Measurements from ENCODE around the gene SLC28A3. TPM values are rescaled to one million over a fixed set of nuclear protein-coding genes. Genes with fewer than 3 reads are reported as not detected.
"Not testable (repeated sequence)": the region's sequence is repeated elsewhere in the genome, so short reads cannot be mapped to it uniquely, and the experiment has no call there.

Gene SLC28A3, protein sequence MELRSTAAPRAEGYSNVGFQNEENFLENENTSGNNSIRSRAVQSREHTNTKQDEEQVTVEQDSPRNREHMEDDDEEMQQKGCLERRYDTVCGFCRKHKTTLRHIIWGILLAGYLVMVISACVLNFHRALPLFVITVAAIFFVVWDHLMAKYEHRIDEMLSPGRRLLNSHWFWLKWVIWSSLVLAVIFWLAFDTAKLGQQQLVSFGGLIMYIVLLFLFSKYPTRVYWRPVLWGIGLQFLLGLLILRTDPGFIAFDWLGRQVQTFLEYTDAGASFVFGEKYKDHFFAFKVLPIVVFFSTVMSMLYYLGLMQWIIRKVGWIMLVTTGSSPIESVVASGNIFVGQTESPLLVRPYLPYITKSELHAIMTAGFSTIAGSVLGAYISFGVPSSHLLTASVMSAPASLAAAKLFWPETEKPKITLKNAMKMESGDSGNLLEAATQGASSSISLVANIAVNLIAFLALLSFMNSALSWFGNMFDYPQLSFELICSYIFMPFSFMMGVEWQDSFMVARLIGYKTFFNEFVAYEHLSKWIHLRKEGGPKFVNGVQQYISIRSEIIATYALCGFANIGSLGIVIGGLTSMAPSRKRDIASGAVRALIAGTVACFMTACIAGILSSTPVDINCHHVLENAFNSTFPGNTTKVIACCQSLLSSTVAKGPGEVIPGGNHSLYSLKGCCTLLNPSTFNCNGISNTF
- total RNA-seq (not detected), polyA plus RNA-seq (not detected)

DNA sequence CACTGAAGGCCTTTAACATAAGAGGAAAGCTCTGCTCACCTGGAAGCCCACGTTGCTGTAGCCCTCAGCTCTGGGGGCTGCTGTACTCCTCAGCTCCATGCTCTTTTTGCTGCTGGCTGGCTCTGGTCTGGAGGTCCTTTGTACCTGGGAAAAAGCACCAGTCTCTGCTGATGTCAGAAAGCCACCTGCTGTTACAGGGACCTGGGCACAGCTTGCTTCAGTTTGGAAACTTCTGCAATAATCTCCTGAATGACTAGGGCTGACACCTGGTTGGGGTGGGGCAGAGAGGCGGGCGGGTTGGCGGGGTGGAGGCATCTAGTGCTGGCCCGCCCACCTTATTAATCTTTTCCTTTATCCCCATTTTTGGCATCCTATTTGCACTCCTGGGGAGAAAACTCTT is at the start of gene SLC28A3:
TSS of gene SLC28A3 (minus strand) at position 224 of the 400 bp plus-strand sequence. CDS start at position 99, 125 bp downstream.
- H3K9me3 Mint-ChIP-seq: peaks cover 0 to 4% (median 0%) of the 10 kb centered on the region in 7 donors
- H3K27me3 ChIP-seq (ENCODE audit: control insufficient read depth, insufficient read depth, low read length): no peaks in the 10 kb centered on the region
- DNase-seq (no peak), ATAC-seq (ENCODE audit: low read depth in 2 of 2) (no peak)
- H3K4me1 Mint-ChIP-seq: no peaks in the 10 kb centered on the region
- H3K27ac Mint-ChIP-seq: no peak within 1 kb of the TSS
- no peak within 1 kb of the TSS for H3K4me3 ChIP-seq (ENCODE audit: low read depth, low read length)
- no peaks in the 10 kb centered on the region for H3K4me1 ChIP-seq (ENCODE audit: control insufficient read depth, insufficient read depth, low read length, poor library complexity, severe bottlenecking)
- no peaks in the 10 kb centered on the region for H3K36me3 Mint-ChIP-seq
- H3K36me3 ChIP-seq (ENCODE audit: control insufficient read depth, insufficient read depth, low read length): no peaks in the 10 kb centered on the region
- peaks cover 5% of the 10 kb centered on the region for H3K27me3 Mint-ChIP-seq
- no peaks in the 10 kb centered on the region for H3K9me3 ChIP-seq (ENCODE audit: control insufficient read depth in 2 of 2, low read length in 2 of 2)
- H3K27ac ChIP-seq (ENCODE audit: insufficient read depth, low read length, poor library complexity, severe bottlenecking): no peak within 1 kb of the TSS
- no peak within 1 kb of the TSS for H3K4me3 Mint-ChIP-seq

DNA sequence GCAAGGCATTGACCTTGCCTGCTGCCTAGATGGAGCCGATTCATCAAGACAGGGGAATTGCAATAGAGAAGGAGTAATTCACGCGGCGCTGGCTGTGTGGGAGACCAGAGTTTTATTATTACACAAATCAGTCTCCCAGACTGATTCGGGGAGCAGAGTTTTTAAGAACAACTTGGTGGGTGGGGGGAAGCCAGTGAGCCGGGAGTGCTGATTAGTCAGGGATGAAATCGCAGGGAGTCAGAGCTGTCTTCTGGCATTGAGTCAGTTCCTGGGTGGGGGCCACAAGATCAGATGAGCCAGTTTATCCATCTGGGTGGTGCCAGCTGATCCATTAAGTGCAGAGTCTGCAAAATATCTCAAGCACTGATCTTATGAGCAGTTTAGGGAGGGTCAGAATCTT is 49.7 kb upstream of the SLC28A3 start:
- not testable (repeated sequence) for H3K27ac Mint-ChIP-seq; H3K4me3 Mint-ChIP-seq; DNase-seq; H3K4me3 ChIP-seq (ENCODE audit: low read depth, low read length); ATAC-seq (ENCODE audit: low read depth in 2 of 2); H3K27me3 Mint-ChIP-seq; H3K9me3 Mint-ChIP-seq; H3K27me3 ChIP-seq (ENCODE audit: control insufficient read depth, insufficient read depth, low read length); H3K36me3 Mint-ChIP-seq; H3K9me3 ChIP-seq (ENCODE audit: control insufficient read depth in 2 of 2, low read length in 2 of 2); H3K4me1 Mint-ChIP-seq; H3K36me3 ChIP-seq (ENCODE audit: control insufficient read depth, insufficient read depth, low read length); H3K4me1 ChIP-seq (ENCODE audit: control insufficient read depth, insufficient read depth, low read length, poor library complexity, severe bottlenecking); H3K27ac ChIP-seq (ENCODE audit: insufficient read depth, low read length, poor library complexity, severe bottlenecking)

DNA sequence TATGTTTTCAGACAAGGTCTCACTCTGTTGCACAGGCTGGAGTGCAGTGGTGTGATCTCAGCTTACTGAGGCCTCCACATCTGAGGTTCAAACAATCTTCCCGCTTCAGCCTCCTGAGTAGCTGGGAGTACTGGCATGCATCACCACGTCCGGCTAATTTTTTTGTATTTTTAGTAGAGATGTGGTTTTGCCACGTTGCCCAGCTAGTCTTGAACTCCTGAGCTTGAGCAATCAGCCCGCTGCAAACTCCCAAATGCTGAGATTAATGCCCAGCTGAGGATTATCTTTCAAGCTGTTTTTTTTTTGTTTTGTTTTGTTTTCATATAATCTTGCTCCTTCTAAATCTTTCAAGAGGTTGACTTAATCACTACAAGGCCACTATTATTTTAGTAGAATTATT is 47.3 kb upstream of the SLC28A3 start:
- Histone ChIP-seq H3K27ac (ENCODE audit: insufficient read depth, low read length, poor library complexity, severe bottlenecking) (no peak overlapping the region), H3K4me3 (ENCODE audit: low read depth, low read length) (no peak overlapping the region), H3K36me3 (ENCODE audit: control insufficient read depth, insufficient read depth, low read length) (no peaks in the 10 kb centered on the region), H3K4me1 (ENCODE audit: control insufficient read depth, insufficient read depth, low read length, poor library complexity, severe bottlenecking) (no peaks in the 10 kb centered on the region), H3K27me3 (ENCODE audit: control insufficient read depth, insufficient read depth, low read length) (no peaks in the 10 kb centered on the region), H3K9me3 (ENCODE audit: control insufficient read depth in 2 of 2, low read length in 2 of 2) (no peaks in the 10 kb centered on the region)
- ATAC-seq (ENCODE audit: low read depth in 2 of 2): no peak
- Mint-ChIP-seq H3K36me3 (no peaks in the 10 kb centered on the region), H3K27me3 (peaks cover 4% of the 10 kb centered on the region), H3K27ac (no peak overlapping the region), H3K4me3 (no peak overlapping the region), H3K4me1 (no peaks in the 10 kb centered on the region), H3K9me3 (no peaks in the 10 kb centered on the region)
- DNase-seq: no peak

DNA sequence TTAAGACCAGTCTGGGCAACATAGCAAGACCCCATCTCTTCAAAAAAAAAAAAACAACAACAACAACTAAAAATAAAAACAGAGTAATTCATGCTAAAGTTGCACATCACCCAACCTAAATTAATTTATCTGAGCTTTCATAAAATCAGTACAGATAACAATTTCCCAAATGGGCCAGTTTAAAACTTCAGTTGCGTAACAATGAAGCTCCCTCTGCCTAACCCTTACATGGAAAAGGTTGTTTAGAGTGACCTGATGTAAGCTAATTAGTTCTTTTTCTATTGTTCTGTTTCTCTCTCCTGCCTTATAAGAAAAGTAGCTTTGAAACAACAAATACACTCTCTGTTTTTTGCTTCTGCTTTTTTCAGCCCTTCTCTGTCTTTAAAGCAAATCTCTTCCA is 46.2 kb upstream of the SLC28A3 start:
- Histone ChIP-seq H3K27me3 (ENCODE audit: control insufficient read depth, insufficient read depth, low read length) (no peaks in the 10 kb centered on the region), H3K9me3 (ENCODE audit: control insufficient read depth in 2 of 2, low read length in 2 of 2) (no peaks in the 10 kb centered on the region), H3K36me3 (ENCODE audit: control insufficient read depth, insufficient read depth, low read length) (no peaks in the 10 kb centered on the region), H3K27ac (ENCODE audit: insufficient read depth, low read length, poor library complexity, severe bottlenecking) (no peak overlapping the region), H3K4me1 (ENCODE audit: control insufficient read depth, insufficient read depth, low read length, poor library complexity, severe bottlenecking) (no peaks in the 10 kb centered on the region), H3K4me3 (ENCODE audit: low read depth, low read length) (no peak overlapping the region)
- Mint-ChIP-seq H3K4me1 (no peaks in the 10 kb centered on the region), H3K4me3 (no peak overlapping the region), H3K27ac (no peak overlapping the region), H3K9me3 (no peaks in the 10 kb centered on the region), H3K27me3 (no peaks in the 10 kb centered on the region), H3K36me3 (no peaks in the 10 kb centered on the region)
- ATAC-seq (ENCODE audit: low read depth in 2 of 2) (no peak), DNase-seq (no peak)

DNA sequence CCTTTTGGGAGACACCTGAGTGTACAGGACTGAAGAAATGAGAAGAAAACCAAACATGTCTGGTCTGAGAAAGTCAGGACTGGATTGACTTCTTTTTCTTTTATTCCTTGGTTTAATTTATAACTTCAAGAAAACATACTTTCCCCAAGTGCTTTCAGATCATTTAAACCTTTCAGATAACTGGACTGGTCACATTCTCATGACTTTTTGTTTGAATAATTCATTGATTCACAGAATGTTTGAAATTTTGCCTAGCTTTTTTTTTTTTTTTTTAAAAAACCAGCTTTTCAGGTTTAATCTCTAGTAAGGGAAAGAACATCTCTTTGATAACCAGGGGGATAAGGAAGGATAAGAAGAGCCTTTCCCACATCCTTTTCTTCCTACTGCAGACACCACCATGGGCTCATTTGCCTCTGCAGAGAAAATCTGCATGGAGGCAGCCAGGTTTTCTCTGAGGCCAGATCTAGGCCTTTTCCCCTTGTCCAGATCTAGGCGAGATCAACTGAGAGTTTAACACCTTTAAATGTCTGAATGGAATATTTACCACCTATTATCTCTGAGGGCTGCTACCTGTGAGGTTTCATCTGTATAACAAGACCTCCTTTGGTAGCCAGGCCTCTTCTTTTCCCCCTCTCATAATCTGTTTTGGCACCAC is 45.0 kb upstream of the SLC28A3 start:
- H3K27ac ChIP-seq (ENCODE audit: insufficient read depth, low read length, poor library complexity, severe bottlenecking): no peak overlapping the region
- H3K27me3 ChIP-seq (ENCODE audit: control insufficient read depth, insufficient read depth, low read length): no peaks in the 10 kb centered on the region
- H3K27ac Mint-ChIP-seq: no peak overlapping the region
- no peak overlapping the region for H3K4me3 Mint-ChIP-seq
- no peaks in the 10 kb centered on the region for H3K4me1 Mint-ChIP-seq
- no peak overlapping the region for H3K4me3 ChIP-seq (ENCODE audit: low read depth, low read length)
- no peak for DNase-seq
- no peak for ATAC-seq (ENCODE audit: low read depth in 2 of 2)
- H3K36me3 ChIP-seq (ENCODE audit: control insufficient read depth, insufficient read depth, low read length): no peaks in the 10 kb centered on the region
- H3K9me3 ChIP-seq (ENCODE audit: control insufficient read depth in 2 of 2, low read length in 2 of 2): no peaks in the 10 kb centered on the region
- no peaks in the 10 kb centered on the region for H3K27me3 Mint-ChIP-seq
- H3K9me3 Mint-ChIP-seq: no peaks in the 10 kb centered on the region
- H3K4me1 ChIP-seq (ENCODE audit: control insufficient read depth, insufficient read depth, low read length, poor library complexity, severe bottlenecking): no peaks in the 10 kb centered on the region
- H3K36me3 Mint-ChIP-seq: no peaks in the 10 kb centered on the region

DNA sequence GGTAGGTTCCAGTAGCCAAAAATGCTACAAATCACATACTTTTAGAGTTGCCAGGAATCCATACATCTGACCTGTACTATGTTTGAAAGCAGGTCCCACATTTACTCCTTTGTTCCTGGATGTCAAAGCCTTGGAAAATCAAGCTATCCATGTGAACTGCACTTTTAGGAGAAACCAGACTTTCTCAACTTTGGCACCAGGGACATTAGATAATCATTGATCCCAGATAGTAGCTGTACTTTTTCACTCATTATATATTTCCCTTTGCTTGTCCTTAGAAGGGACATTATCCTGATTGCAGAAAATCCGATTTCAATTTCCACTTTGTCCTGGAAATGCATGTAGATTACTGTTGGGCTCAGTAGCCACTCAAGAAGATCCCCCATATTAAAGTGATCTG is 44.1 kb upstream of the SLC28A3 start:
- H3K4me3 ChIP-seq (ENCODE audit: low read depth, low read length): no peak overlapping the region
- no peaks in the 10 kb centered on the region for H3K36me3 ChIP-seq (ENCODE audit: control insufficient read depth, insufficient read depth, low read length)
- no peaks in the 10 kb centered on the region for H3K36me3 Mint-ChIP-seq
- no peaks in the 10 kb centered on the region for H3K9me3 Mint-ChIP-seq
- no peak overlapping the region for H3K27ac Mint-ChIP-seq
- ATAC-seq (ENCODE audit: low read depth in 2 of 2) (no peak), DNase-seq (no peak)
- no peak overlapping the region for H3K4me3 Mint-ChIP-seq
- H3K4me1 ChIP-seq (ENCODE audit: control insufficient read depth, insufficient read depth, low read length, poor library complexity, severe bottlenecking): no peaks in the 10 kb centered on the region
- no peaks in the 10 kb centered on the region for H3K9me3 ChIP-seq (ENCODE audit: control insufficient read depth in 2 of 2, low read length in 2 of 2)
- H3K4me1 Mint-ChIP-seq: no peaks in the 10 kb centered on the region
- no peaks in the 10 kb centered on the region for H3K27me3 Mint-ChIP-seq
- H3K27ac ChIP-seq (ENCODE audit: insufficient read depth, low read length, poor library complexity, severe bottlenecking): no peak overlapping the region
- no peaks in the 10 kb centered on the region for H3K27me3 ChIP-seq (ENCODE audit: control insufficient read depth, insufficient read depth, low read length)

DNA sequence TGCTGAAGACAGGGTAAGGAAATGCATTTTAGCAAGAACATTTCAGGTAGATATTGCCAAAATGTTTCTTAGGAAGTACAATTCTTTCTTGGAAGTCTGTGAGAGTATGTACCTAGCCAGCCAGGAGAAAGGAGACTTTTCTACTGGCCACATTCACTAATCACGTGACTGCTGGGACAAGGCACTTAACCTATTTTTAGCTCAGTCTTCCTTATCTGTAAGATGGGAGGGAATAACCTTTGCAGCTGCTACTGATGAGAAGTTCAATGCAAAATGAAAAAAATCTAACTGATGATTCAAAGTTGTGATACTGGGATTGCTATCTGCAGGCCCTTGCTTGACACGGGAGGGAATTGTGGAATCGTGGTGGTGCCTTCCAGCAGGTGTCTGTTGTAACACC is 42.6 kb upstream of the SLC28A3 start:
- no peak overlapping the region for H3K27ac Mint-ChIP-seq
- no peaks in the 10 kb centered on the region for H3K4me1 Mint-ChIP-seq
- peaks cover 4% of the 10 kb centered on the region for H3K27me3 Mint-ChIP-seq
- H3K4me1 ChIP-seq (ENCODE audit: control insufficient read depth, insufficient read depth, low read length, poor library complexity, severe bottlenecking): no peaks in the 10 kb centered on the region
- no peak overlapping the region for H3K4me3 Mint-ChIP-seq
- no peaks in the 10 kb centered on the region for H3K9me3 Mint-ChIP-seq
- ATAC-seq (ENCODE audit: low read depth in 2 of 2) (no peak), DNase-seq (no peak)
- no peaks in the 10 kb centered on the region for H3K36me3 ChIP-seq (ENCODE audit: control insufficient read depth, insufficient read depth, low read length)
- H3K27ac ChIP-seq (ENCODE audit: insufficient read depth, low read length, poor library complexity, severe bottlenecking): no peak overlapping the region
- H3K36me3 Mint-ChIP-seq: no peaks in the 10 kb centered on the region
- no peak overlapping the region for H3K4me3 ChIP-seq (ENCODE audit: low read depth, low read length)
- H3K9me3 ChIP-seq (ENCODE audit: control insufficient read depth in 2 of 2, low read length in 2 of 2): no peaks in the 10 kb centered on the region
- no peaks in the 10 kb centered on the region for H3K27me3 ChIP-seq (ENCODE audit: control insufficient read depth, insufficient read depth, low read length)

All from CD4-positive, CD25-positive, alpha-beta regulatory T cell (primary cell).